GM13977 (cell line): Measurements from ENCODE around the gene ZPBP2.

ENCODE experiments used
- DNase-seq: peaks from one replicate; pipeline ENCODE4 v3.0.0; 2012; ENCODE audit warnings: low spot score
- in situ Hi-C: fragments of 300-500 bp; cut with MboI; formaldehyde crosslinking; loops from one replicate; pipeline ENCODE4 v1.12.0; 2022; ENCODE audit warnings: low sequenced_read_pairs, low pct_unique_long_range_greater_than_20kb, mixed read lengths, inconsistent platforms; ENCODE audit not compliant: unreplicated experiment
- TF ChIP-seq, protein P1 (sequence below): IDR thresholded peaks from 2 replicates; pipeline ENCODE4 v1.5.1; 2012; ENCODE audit warnings: mild to moderate bottlenecking, control low read depth; ENCODE audit not compliant: insufficient read depth; ENCODE audit errors: extremely low read depth, missing control alignments

ZPBP2 gene

DNA sequence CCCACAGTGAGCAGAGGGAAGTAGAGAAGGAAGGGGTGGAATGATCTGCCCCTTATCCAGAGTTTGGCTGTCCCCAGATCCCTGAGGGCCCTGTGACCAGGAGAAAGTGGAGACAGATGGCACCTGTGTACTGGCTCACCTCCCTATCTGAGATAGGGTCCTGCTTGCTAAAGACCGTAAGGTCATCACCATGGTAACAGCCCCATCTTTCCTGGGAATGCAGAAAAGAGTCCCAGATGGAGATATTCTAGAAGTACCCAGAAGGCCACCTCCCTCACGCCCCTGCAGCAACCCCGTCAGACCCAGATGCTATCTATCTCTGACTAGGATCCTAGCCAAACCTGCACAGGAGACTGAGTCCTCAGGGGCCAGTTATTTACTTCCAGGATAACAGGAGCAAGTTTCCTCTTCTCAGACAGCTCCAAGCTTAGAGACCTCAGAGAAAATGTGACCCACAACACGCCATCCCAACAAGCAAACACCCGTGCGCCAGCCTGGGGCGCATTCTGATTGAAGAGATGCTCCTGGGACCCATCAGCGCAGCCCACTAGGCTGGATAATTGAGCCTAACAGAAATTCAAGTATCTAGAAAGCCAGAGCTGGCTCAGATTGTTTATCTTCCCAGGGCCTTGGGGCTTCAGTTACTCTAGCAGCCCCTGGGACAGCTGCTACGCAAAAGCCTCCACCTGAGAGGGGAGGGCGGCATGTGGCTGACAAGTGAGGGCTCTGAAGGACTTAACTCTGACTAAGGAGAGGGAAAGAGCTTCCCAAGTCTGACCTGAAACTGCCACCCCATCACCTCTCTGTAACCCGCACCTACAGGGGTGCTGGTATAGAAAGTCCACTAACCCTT is 57.5 kb downstream of the ZPBP2 start:
- DNase-seq = no peak
- TF ChIP-seq, protein P1, sequence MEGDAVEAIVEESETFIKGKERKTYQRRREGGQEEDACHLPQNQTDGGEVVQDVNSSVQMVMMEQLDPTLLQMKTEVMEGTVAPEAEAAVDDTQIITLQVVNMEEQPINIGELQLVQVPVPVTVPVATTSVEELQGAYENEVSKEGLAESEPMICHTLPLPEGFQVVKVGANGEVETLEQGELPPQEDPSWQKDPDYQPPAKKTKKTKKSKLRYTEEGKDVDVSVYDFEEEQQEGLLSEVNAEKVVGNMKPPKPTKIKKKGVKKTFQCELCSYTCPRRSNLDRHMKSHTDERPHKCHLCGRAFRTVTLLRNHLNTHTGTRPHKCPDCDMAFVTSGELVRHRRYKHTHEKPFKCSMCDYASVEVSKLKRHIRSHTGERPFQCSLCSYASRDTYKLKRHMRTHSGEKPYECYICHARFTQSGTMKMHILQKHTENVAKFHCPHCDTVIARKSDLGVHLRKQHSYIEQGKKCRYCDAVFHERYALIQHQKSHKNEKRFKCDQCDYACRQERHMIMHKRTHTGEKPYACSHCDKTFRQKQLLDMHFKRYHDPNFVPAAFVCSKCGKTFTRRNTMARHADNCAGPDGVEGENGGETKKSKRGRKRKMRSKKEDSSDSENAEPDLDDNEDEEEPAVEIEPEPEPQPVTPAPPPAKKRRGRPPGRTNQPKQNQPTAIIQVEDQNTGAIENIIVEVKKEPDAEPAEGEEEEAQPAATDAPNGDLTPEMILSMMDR = no peak
- in situ Hi-C loops = no loop called here

DNA sequence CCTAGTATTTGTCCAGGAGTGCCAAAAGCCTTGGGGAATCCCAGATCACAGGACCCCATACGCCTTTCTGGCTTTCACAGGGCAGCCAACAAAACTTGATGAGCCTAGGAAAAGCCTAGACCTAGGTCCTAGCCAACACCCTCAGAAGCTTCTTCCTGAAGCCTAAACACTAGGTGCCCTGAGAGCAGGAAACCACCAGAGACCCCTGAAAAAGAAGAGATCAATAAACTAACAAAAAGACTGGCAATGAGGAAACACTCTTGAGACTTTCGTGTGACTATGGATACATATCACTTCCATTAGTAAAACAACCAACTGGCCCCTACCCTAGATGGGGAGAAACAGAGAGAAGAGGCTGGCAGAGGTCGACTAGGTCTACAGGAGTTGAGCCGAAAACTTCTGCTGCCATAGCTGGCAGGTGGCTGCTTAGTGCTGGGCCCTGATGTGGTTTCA is 58.2 kb downstream of the ZPBP2 start:
- TF ChIP-seq, protein P1 = no peak
- DNase-seq = no peak
- in situ Hi-C loops = no loop called here

DNA sequence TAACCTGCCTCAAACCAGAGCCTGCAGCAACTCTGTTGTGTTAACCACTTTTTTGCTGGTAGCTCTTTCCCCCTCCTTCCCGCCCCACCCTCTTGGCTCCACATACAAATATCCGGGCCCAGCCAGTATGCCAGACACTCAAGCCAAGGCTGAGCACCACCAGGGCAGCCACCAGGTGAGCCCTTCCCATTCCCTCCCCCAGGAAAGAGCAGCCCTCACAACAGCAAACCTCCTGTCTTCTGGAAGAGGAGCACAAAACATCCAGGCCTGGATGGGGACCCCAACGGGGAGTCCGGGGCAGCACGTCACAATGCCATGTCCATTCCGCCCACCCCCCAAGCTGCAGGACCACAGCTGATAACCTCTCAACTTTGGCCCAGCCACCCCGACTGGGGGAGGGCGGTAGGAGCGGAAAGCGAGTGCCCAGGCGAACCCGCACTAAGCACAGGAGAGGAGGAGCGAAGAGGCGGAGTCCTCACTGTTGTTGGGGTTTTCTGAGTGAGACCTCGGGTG is 58.6 kb downstream of the ZPBP2 start:
- peak; percentile 58 for DNase-seq
- TF ChIP-seq, protein P1 = no peak
- in situ Hi-C loops = no loop called here
